GM23338 (cell line): ENCODE measurements around the gene TFF1. TPM values are rescaled to one million over a fixed set of nuclear protein-coding genes. Genes with fewer than 3 reads are reported as not detected.

ENCODE experiments used
- ATAC-seq: fragments of 200-7000 bp; cut with Tn5 transposase; 3 replicates; pipeline ENCODE4 v1.9.1; 2020
- DNase-seq: peaks from one replicate; pipeline ENCODE4 v3.0.0-alpha.2; 2015; ENCODE audit warnings: low spot score
- H2AFZ ChIP-seq: fragments of 200-600 bp; sonication (generic); 2 replicates; pipeline ENCODE4 v1.8.0; 2016; ENCODE audit warnings: antibody characterized with exemption, mild to moderate bottlenecking, moderate library complexity
- H3F3A ChIP-seq: fragments of 200-600 bp; sonication (generic); replicated peaks from 2 replicates; pipeline ENCODE4 v1.8.0; 2017; ENCODE audit warnings: antibody characterized with exemption, mixed run types, low read depth
- H3K27ac ChIP-seq: fragments of 200-600 bp; sonication (generic); 2 replicates; pipeline ENCODE4 v1.6.1; 2016; ENCODE audit warnings: low read depth
- H3K27me3 ChIP-seq: fragments of 200-600 bp; sonication (generic); 2 replicates; pipeline ENCODE4 v1.8.0; 2016; ENCODE audit warnings: mild to moderate bottlenecking, mixed run types, moderate library complexity; ENCODE audit not compliant: insufficient read depth
- H3K36me3 ChIP-seq: fragments of 200-600 bp; sonication (generic); 2 replicates; pipeline ENCODE4 v1.8.0; 2016; ENCODE audit warnings: mild to moderate bottlenecking; ENCODE audit not compliant: insufficient read depth
- H3K4me1 ChIP-seq: fragments of 200-600 bp; sonication (generic); 2 replicates; pipeline ENCODE4 v1.8.0; 2016; ENCODE audit warnings: mild to moderate bottlenecking, moderate library complexity; ENCODE audit not compliant: insufficient read depth
- H3K4me2 ChIP-seq: fragments of 200-600 bp; sonication (generic); 2 replicates; pipeline ENCODE4 v1.7.1; 2017; ENCODE audit warnings: mixed run types
- H3K4me3 ChIP-seq: fragments of 200-600 bp; sonication (generic); 2 replicates; pipeline ENCODE4 v1.6.1; 2016; ENCODE audit warnings: mixed run types
- H3K79me2 ChIP-seq: fragments of 200-600 bp; sonication (generic); replicated peaks from 2 replicates; pipeline ENCODE4 v1.8.0; 2017; ENCODE audit warnings: mild to moderate bottlenecking; ENCODE audit not compliant: insufficient read depth
- H3K9me2 ChIP-seq: fragments of 200-600 bp; sonication (generic); 2 replicates; pipeline ENCODE4 v1.8.0; 2017; ENCODE audit not compliant: insufficient read depth
- H4K20me1 ChIP-seq: fragments of 200-600 bp; sonication (generic); replicated peaks from 2 replicates; pipeline ENCODE4 v1.8.0; 2017; ENCODE audit warnings: mild to moderate bottlenecking; ENCODE audit not compliant: insufficient read depth
- H3K27ac Mint-ChIP-seq: 2 replicates; pipeline ENCODE4 v1.8.0; 2020; ENCODE audit warnings: inconsistent platforms, mild to moderate bottlenecking, moderate library complexity, mixed read lengths
- H3K27me3 Mint-ChIP-seq: 3 replicates; pipeline ENCODE4 v1.8.0; 2022; ENCODE audit warnings: low read depth, mild to moderate bottlenecking, moderate library complexity, mixed read lengths, inconsistent platforms; ENCODE audit not compliant: insufficient read depth, poor library complexity
- H3K36me3 Mint-ChIP-seq: 3 replicates; pipeline ENCODE4 v1.8.0; 2021; ENCODE audit warnings: low read depth, mild to moderate bottlenecking, inconsistent platforms, moderate library complexity, mixed read lengths
- H3K4me1 Mint-ChIP-seq: 3 replicates; pipeline ENCODE4 v1.8.0; 2020; ENCODE audit warnings: mild to moderate bottlenecking, inconsistent platforms, mixed read lengths
- H3K4me3 Mint-ChIP-seq: 3 replicates; pipeline ENCODE4 v1.8.0; 2021; ENCODE audit warnings: moderate library complexity, mild to moderate bottlenecking, inconsistent platforms, mixed read lengths
- H3K9me3 Mint-ChIP-seq: 3 replicates; pipeline ENCODE4 v1.8.0; 2020; ENCODE audit warnings: moderate library complexity, mild to moderate bottlenecking, inconsistent platforms, mixed read lengths
- CREB1 ChIP-seq: fragments of 250-450 bp; sonication (Bioruptor Pico); IDR thresholded peaks from 2 replicates; pipeline ENCODE4 v1.5.0; 2020; ENCODE audit warnings: low read depth, mild to moderate bottlenecking, moderate library complexity
- EZH2 ChIP-seq: fragments of 200-600 bp; sonication (generic); IDR thresholded peaks from one replicate; pipeline ENCODE4 v1.8.0; 2017; ENCODE audit warnings: antibody characterized with exemption, mild to moderate bottlenecking, low read depth; ENCODE audit not compliant: unreplicated experiment
- EZH2phosphoT487 ChIP-seq: fragments of 200-600 bp; sonication (generic); IDR thresholded peaks from one replicate; pipeline ENCODE4 v1.8.1; 2018; ENCODE audit warnings: antibody characterized with exemption; ENCODE audit not compliant: unreplicated experiment
- JUNB ChIP-seq: IDR thresholded peaks from one replicate; pipeline ENCODE4 v1.6.1; 2016; ENCODE audit warnings: antibody characterized with exemption; ENCODE audit not compliant: unreplicated experiment
- NANOG ChIP-seq: IDR thresholded peaks from 2 replicates; pipeline ENCODE4 v1.6.1; 2016; ENCODE audit warnings: antibody characterized with exemption, borderline replicate concordance
- POLR2AphosphoS5 ChIP-seq: IDR thresholded peaks from 2 replicates; pipeline ENCODE4 v1.6.1; 2016; ENCODE audit warnings: antibody characterized with exemption, low read depth
- STAT1 ChIP-seq: IDR thresholded peaks from one replicate; pipeline ENCODE4 v1.6.1; 2016; ENCODE audit warnings: antibody characterized with exemption; ENCODE audit not compliant: unreplicated experiment
- ZNF114 ChIP-seq: fragments of 250-450 bp; sonication (Bioruptor Pico); IDR thresholded peaks from 2 replicates; pipeline ENCODE4 v1.5.0; 2020; ENCODE audit warnings: mild to moderate bottlenecking, moderate library complexity
- ZNF331 ChIP-seq: fragments of 250-450 bp; sonication (Bioruptor Pico); IDR thresholded peaks from 2 replicates; pipeline ENCODE4 v1.5.0; 2020; ENCODE audit warnings: low read depth, mild to moderate bottlenecking, moderate library complexity
- polyA plus RNA-seq: library from polyadenylated mRNA; unstranded; fragments of >200 nt; fragmentation: Nextera tagmentation; extraction: Ambion mirVana; gene quantifications from 2 replicates; pipeline ENCODE4 v1.2.1, GENCODE V29; 2016
- total RNA-seq: library from RNA; depleted of rRNA; stranded (reverse); fragments of >200 nt; shearing (Covaris generic); gene quantifications from 2 replicates; pipeline ENCODE4 v1.2.3, GENCODE V29; 2014
- TF ChIP-seq, protein P1 (sequence below): IDR thresholded peaks from one replicate; pipeline ENCODE4 v1.6.1; 2018; ENCODE audit warnings: antibody characterized with exemption; ENCODE audit not compliant: unreplicated experiment
- TF ChIP-seq, protein P2 (sequence below): IDR thresholded peaks from 2 replicates; pipeline ENCODE4 v1.6.1; 2016; ENCODE audit warnings: antibody characterized with exemption
- TF ChIP-seq, protein P3 (sequence below), 2 experiments: fragments of 200-600 bp in 1 of 2; sonication (generic) in 1 of 2; conservative IDR thresholded peaks; 2 replicates each; pipeline versions ENCODE4 v1.5.1 to v1.6.1; 2016 to 2017; ENCODE audit warnings: antibody characterized with exemption in 2 of 2, low read depth in 2 of 2, mild to moderate bottlenecking in 2 of 2, moderate library complexity in 1 of 2

Gene TFF1
- total and polyA plus RNA-seq, 2 experiments from 2014 or later = not detected

DNA sequence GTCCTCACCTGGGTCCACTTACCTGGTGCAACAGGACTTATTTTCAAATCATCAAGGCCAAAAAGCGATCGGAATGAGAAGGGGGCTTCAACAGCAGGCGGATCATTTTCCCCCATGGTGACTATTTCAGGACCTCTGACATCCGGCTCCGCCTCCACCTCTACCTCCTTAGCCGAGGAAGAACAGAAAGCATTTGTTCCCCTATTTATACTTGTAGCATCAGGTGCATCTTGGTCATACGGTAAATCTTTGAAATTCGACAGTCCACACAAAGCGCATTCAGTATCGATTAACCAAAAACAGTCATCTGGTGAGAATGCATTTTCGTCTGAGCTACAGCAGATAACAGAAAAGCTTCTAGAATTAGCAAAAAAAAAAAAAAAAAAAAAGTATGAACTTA, 29.0 kb upstream of the TFF1 start:
- H3K4me1 Mint-ChIP-seq = peaks cover 3% of the 10 kb centered on the region; the same call in 1 of the 3 replicates
- Histone ChIP-seq H3K79me2 (no peaks in the 10 kb centered on the region), H4K20me1 (no peaks in the 10 kb centered on the region), H3K27ac (no peak overlapping the region), H3F3A (no peaks in the 10 kb centered on the region), H3K27me3 (no peaks in the 10 kb centered on the region), H3K4me2 (no peak overlapping the region), H3K4me1 (no peaks in the 10 kb centered on the region), H3K9me2 (0 out of 2 replicates have a peak, but pooled peaks cover under 1% of the 10 kb centered on the region), H2AFZ (no peak overlapping the region), H3K36me3 (no peaks in the 10 kb centered on the region), H3K4me3 (no peak overlapping the region)
- H3K27me3 Mint-ChIP-seq = peaks cover 5% of the 10 kb centered on the region
- no peak for TF ChIP-seq EZH2
- TF ChIP-seq, protein P1, sequence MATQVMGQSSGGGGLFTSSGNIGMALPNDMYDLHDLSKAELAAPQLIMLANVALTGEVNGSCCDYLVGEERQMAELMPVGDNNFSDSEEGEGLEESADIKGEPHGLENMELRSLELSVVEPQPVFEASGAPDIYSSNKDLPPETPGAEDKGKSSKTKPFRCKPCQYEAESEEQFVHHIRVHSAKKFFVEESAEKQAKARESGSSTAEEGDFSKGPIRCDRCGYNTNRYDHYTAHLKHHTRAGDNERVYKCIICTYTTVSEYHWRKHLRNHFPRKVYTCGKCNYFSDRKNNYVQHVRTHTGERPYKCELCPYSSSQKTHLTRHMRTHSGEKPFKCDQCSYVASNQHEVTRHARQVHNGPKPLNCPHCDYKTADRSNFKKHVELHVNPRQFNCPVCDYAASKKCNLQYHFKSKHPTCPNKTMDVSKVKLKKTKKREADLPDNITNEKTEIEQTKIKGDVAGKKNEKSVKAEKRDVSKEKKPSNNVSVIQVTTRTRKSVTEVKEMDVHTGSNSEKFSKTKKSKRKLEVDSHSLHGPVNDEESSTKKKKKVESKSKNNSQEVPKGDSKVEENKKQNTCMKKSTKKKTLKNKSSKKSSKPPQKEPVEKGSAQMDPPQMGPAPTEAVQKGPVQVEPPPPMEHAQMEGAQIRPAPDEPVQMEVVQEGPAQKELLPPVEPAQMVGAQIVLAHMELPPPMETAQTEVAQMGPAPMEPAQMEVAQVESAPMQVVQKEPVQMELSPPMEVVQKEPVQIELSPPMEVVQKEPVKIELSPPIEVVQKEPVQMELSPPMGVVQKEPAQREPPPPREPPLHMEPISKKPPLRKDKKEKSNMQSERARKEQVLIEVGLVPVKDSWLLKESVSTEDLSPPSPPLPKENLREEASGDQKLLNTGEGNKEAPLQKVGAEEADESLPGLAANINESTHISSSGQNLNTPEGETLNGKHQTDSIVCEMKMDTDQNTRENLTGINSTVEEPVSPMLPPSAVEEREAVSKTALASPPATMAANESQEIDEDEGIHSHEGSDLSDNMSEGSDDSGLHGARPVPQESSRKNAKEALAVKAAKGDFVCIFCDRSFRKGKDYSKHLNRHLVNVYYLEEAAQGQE = no peak
- TF ChIP-seq, protein P2, sequence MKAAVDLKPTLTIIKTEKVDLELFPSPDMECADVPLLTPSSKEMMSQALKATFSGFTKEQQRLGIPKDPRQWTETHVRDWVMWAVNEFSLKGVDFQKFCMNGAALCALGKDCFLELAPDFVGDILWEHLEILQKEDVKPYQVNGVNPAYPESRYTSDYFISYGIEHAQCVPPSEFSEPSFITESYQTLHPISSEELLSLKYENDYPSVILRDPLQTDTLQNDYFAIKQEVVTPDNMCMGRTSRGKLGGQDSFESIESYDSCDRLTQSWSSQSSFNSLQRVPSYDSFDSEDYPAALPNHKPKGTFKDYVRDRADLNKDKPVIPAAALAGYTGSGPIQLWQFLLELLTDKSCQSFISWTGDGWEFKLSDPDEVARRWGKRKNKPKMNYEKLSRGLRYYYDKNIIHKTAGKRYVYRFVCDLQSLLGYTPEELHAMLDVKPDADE = no peak
- no peak for TF ChIP-seq JUNB
- H3K36me3 Mint-ChIP-seq = no peaks in the 10 kb centered on the region
- no peak overlapping the region for H3K27ac Mint-ChIP-seq
- no peaks in the 10 kb centered on the region; the same call in 2 of the 3 replicates for H3K9me3 Mint-ChIP-seq
- no peak overlapping the region for H3K4me3 Mint-ChIP-seq
- DNase-seq (no peak), ATAC-seq (no peak)

DNA sequence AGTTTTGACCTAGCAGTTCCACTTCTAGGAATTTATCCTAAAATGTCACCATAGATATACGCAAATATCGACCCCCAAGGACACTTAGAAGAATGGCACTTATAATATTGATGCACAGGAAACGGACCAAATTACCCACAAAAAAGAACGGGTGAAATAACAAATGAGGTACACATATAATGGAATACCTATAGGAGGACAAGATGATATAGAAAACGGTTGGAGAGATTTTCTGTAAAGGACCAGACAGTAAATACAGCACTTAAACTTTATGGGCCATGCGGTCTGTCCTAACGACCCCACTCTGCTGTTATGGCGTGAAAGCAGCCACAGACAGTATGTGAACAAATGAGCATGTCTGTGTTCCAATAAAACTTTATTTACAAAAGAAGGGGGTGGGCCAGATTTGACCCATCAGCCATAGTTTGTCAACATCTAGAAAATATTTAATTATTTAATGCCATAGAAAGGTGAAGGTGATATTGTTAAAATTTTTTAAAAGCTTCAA, 27.2 kb upstream of the TFF1 start:
- H3K4me1 Mint-ChIP-seq = peaks cover 20% of the 10 kb centered on the region
- peaks cover 5% of the 10 kb centered on the region; the same call in 1 of the 2 replicates for H3F3A ChIP-seq
- H3K36me3 ChIP-seq = no peaks in the 10 kb centered on the region
- no peak overlapping the region for H2AFZ ChIP-seq
- H3K9me3 Mint-ChIP-seq = peaks cover 4% of the 10 kb centered on the region; the same call in 2 of the 3 replicates
- H3K4me3 ChIP-seq = no peak overlapping the region
- no peak for DNase-seq
- no peaks in the 10 kb centered on the region for H3K27me3 ChIP-seq
- H3K36me3 Mint-ChIP-seq = peaks cover 8% of the 10 kb centered on the region; the same call in 1 of the 3 replicates
- H3K4me2 ChIP-seq = no peak overlapping the region
- H3K27ac ChIP-seq = no peak overlapping the region
- no peaks in the 10 kb centered on the region for H3K79me2 ChIP-seq
- H4K20me1 ChIP-seq = no peaks in the 10 kb centered on the region
- H3K27me3 Mint-ChIP-seq = peaks cover 10% of the 10 kb centered on the region
- no peak for ATAC-seq
- no peaks in the 10 kb centered on the region for H3K9me2 ChIP-seq
- no peak overlapping the region for H3K4me3 Mint-ChIP-seq
- H3K4me1 ChIP-seq = peaks cover 6% of the 10 kb centered on the region
- H3K27ac Mint-ChIP-seq = no peak overlapping the region
- TF ChIP-seq, protein P3, sequence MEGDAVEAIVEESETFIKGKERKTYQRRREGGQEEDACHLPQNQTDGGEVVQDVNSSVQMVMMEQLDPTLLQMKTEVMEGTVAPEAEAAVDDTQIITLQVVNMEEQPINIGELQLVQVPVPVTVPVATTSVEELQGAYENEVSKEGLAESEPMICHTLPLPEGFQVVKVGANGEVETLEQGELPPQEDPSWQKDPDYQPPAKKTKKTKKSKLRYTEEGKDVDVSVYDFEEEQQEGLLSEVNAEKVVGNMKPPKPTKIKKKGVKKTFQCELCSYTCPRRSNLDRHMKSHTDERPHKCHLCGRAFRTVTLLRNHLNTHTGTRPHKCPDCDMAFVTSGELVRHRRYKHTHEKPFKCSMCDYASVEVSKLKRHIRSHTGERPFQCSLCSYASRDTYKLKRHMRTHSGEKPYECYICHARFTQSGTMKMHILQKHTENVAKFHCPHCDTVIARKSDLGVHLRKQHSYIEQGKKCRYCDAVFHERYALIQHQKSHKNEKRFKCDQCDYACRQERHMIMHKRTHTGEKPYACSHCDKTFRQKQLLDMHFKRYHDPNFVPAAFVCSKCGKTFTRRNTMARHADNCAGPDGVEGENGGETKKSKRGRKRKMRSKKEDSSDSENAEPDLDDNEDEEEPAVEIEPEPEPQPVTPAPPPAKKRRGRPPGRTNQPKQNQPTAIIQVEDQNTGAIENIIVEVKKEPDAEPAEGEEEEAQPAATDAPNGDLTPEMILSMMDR (conservative IDR thresholded peaks at IDR 0.05; ENCODE audit: low read depth in 2 of 2) = no peak
- TF ChIP-seq EZH2 (no peak), POLR2AphosphoS5 (no peak), ZNF114 (CRISPR knock-in tag) (no peak), NANOG (no peak), CREB1 (CRISPR knock-in tag) (no peak), EZH2phosphoT487 (no peak), STAT1 (no peak), JUNB (no peak), ZNF331 (CRISPR knock-in tag) (no peak)
- TF ChIP-seq, protein P2 = no peak
- TF ChIP-seq, protein P1 = no peak
